NB4 (cell line): ENCODE measurements around the gene ARMC9.

Experiments used
- CTCF ChIP-seq: IDR thresholded peaks from one replicate; pipeline ENCODE4 v1.5.1; 2012; ENCODE audit warnings: low read depth, low read length
- MYC ChIP-seq: IDR thresholded peaks from 2 replicates; pipeline ENCODE4 v1.6.1; 2011; ENCODE audit warnings: low read depth, low read length
- POLR2A ChIP-seq: IDR thresholded peaks from 2 replicates; pipeline ENCODE4 v1.6.1; 2011; ENCODE audit warnings: mild to moderate bottlenecking; ENCODE audit not compliant: insufficient read length; ENCODE audit errors: extremely low read depth

GRCh38 chr2:231353469-231353868 is 155.0 kb downstream of the ARMC9 start:
- TF ChIP-seq POLR2A (no peak), CTCF (no peak), MYC (no peak)
